Measurements from ENCODE around the gene PCDHB15.
"Not testable (repeated sequence)": the region's sequence is repeated elsewhere in the genome, so short reads cannot be mapped to it uniquely, and the experiment has no call there.

DNA sequence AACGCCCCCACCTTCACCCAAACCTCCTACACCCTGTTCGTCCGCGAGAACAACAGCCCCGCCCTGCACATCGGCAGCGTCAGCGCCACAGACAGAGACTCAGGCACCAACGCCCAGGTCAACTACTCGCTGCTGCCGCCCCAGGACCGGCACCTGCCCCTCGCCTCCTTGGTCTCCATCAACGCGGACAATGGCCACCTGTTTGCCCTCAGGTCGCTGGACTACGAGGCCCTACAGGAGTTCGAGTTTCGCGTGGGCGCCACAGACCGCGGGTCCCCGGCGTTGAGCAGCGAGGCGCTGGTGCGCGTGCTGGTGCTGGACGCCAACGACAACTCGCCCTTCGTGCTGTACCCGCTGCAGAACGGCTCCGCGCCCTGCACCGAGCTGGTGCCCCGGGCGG lies 20.4 kb upstream of the PCDHB15 start:
- TF ChIP-seq CTCF (IDR thresholded peaks at IDR 0.05 in 2 of 3, conservative IDR thresholded peaks at IDR 0.05 in 1 of 3; ENCODE audit: borderline replicate concordance in 1 of 3, insufficient read depth in 1 of 3, low read depth in 2 of 3, low read length in 2 of 3); EZH2 (IDR thresholded peaks at IDR 0.05); JUND (IDR thresholded peaks at IDR 0.05); SIN3A (IDR thresholded peaks at IDR 0.05; ENCODE audit: low read depth): not testable (repeated sequence)

All from HCT116 (cell line).